GM18505 (cell line): ENCODE measurements around the gene CRYL1.

Experiments used
- ATAC-seq: cut with Tn5 transposase; IDR thresholded peaks from one replicate; pipeline ENCODE4 v1.9.1; 2021; ENCODE audit not compliant: unreplicated experiment
- POLR2A ChIP-seq: IDR thresholded peaks from 4 replicates; pipeline ENCODE4 v1.6.1; 2011; ENCODE audit warnings: borderline replicate concordance; ENCODE audit not compliant: insufficient read depth, insufficient read length; ENCODE audit errors: extremely low read depth

CRYL1 gene, protein sequence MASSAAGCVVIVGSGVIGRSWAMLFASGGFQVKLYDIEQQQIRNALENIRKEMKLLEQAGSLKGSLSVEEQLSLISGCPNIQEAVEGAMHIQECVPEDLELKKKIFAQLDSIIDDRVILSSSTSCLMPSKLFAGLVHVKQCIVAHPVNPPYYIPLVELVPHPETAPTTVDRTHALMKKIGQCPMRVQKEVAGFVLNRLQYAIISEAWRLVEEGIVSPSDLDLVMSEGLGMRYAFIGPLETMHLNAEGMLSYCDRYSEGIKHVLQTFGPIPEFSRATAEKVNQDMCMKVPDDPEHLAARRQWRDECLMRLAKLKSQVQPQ

DNA sequence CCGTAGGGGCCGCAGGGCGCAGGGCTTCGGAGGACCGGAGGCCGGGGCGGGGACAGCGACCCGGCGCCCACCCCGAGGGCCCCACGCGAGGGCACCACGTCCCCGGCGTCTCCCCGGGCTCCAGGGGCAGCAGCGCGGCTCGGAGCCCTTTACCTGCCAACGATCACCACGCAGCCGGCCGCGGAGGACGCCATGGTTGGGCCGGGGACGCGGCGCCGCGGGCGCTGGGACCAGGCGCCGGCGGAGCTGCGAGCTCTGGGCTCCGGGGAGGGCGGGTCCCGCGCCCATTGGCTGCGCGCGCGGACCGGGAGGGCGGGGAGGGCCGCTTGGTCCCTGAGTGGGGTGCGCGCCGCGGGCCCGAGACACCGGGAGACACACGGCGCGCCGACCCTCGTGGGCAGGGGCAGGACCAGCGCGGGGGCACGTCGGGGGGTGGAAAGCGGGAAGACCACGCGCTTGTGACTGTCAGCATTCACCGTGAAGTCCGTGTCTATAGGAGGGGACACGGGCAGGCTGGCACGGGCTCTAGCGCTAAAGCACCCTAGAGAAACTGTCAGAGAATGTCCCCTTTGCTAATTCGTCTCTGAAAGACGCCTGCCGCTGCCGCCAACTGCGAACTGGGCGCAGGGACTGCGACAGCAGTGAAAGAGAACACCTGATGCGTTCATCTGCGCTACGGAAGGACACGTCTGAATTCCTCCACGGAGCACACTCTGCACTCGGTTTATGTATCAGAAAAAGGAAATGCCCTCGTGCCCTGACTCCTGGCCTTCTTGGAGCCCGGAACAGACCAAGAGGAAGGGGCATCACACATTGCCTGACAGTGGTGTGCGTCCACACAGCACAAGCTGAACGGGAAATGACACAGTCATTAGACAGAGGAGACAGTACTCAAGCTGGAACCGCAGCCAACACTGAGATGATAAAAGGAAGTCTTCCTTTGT, at the start of gene CRYL1:
Gene CRYL1, minus strand, starts transcription at position 257 of the 944 bp plus-strand sequence. Its CDS starts 63 bp downstream, at position 194.
- peak; percentile 84 for ATAC-seq

DNA sequence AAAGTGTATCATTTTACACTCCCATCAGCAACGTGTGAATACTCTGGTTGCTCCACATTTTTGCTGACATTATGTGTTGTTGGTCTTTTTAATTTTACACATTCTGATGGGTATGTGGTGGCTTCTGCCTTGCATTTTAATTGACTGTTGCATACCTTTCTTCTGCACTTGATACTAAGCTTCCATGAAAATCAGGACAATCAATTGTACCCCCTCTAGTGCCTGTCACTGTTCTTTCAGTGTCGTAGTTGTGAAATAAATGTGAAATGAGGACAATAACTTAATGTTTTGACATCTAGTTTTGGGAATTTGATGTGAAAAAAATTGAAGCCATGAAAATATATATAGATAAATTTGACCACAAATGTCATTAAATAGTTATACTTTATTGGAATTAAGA, 48.0 kb upstream of the CRYL1 start:
- ATAC-seq: no peak
- TF ChIP-seq POLR2A: no peak

More for the DNA sequence above, at the start of gene CRYL1:
- TF ChIP-seq POLR2A: peak; percentile 57

DNA sequence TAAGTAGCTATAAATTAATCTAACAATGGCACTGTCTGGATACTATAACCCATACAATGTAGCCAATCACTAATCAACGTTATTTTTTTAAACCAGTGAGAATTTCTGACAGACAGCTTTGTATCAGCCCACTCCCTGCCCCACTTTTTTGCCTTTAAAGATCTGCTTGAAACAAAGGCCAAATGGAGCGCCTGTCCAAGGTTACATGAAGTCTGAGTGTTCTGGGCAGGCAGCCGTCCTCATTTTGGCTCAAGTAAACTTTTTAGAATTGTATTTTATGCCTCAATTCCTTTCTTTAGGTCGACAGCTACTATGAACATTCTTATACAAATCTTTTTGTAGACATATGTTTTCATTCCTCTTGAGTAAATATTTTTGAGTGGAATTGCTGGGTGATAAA, 47.5 kb upstream of the CRYL1 start:
- TF ChIP-seq POLR2A: no peak
- ATAC-seq: no peak

DNA sequence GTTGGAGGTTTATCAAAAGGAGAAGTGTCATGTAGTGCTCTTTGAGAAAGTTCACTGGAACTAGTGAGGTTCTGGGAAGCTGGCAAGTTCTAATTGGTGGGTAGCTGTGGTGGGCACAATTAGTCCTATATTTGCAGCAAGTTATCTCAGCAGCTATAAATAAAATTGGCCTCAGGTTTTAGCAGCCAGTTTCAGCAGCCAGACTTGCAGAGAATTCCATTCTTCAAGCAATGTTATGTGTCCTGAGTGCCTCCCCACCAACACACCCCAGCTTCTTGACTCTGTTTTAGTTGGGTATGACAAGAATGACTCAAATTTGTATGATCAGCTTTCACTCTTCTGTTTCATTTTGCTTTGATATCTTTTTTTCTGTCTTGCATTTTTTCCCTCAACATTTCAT, 46.0 kb upstream of the CRYL1 start:
- no peak for TF ChIP-seq POLR2A

DNA sequence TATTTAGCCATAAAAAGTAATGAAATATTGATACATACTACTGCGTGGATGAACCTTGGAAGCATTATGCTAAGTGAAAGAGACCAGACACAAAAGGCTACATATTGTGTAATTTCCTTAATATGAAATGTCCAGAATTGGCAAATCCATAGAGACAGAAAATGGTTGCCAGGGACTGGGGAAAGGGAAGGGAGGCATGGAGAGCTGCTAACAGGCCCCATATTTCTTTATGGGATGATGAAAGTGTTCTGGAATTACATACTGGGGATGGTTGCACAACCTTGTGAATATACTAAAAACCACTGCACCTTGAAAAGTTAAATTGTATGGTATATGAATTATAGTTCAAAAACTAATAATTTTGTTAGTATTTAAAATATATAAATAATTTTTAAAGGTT, 44.9 kb upstream of the CRYL1 start:
- no peak for ATAC-seq
- TF ChIP-seq POLR2A: no peak

More for the DNA sequence above, 46.0 kb upstream of the CRYL1 start:
- no peak for ATAC-seq

DNA sequence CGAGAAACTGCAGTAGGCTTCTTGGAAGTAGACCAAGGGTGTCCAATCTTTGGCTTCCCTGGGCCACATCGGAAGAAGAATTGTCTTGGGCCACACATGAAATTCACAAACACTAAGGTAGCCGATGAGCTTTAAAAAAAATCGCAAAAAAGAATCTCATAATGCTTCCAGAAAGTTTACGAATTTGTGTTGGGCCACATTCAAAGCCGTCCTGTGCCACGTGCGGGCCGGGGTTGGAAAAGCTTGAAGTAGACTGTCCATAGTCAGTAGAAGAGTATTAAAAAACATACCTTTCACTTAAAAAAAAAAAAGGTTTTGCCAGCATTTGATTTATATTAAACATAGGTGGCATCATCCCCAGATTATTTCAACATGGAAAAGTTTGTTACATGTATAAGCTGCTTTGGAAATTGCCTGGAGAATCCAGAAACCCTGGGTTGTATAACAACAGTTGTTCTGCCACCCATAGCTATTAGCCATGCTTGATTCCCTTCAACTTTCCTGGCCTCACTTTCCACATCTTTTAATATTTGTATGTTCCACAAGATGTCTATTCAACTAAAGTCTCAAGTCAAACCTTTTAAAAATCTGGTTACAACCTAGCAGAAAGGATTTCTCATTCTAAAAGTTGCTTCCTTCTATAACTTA, 42.3 kb upstream of the CRYL1 start:
- TF ChIP-seq POLR2A: no peak
- no peak for ATAC-seq

DNA sequence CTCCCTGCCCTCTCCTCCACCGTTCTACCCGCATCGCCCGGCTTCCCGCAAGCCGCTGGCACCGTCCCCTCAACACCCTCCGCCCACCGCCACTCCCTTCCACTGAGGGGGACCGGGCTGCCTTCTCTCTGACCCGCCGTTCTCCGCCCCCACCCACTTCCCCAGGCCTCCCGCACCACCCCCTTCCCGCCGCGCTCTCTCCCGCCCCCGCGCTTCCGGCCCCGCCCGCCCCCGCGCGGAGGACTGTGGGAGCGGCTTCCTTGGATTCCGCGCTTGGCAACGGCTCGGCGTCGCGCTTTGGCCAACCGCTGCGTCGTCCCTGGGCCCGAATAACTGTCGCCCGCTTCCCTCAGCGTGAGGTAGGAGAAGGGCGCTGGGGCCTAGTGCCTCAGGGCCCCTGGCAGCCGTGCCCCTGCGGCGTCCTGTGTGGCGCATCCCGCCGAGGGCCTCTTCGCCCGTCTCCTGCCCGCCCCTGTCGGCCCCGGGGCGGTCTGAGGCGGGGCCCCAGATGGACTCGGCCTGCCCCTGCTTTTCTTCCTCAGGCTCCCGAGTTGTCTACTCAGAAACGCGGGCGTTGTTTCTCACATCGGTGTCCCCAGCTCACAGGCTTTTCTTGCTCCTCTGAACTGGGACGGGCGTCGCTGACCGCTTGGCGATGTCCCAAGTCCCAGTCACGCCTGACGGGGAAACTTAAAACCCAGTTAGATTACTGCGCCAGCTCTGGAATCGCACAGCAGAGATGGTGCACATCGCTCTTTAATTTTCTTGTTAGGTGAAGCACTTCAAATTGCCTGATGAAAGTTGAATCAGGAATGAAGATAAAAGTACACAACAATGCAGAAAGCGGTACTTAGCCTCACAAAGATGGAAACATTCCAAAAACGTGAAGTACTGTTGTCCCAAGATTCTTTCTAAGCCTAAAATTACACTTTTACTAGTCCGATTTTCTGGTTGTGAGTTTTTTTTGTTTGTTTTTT, 41.5 kb upstream of the CRYL1 start, which contains the start of gene IFT88:
Gene IFT88, plus strand, starts transcription at position 260 of the 977 bp plus-strand sequence. CDS start 7,229 bp downstream, outside the sequence.
- peak; percentile 89 for ATAC-seq
- TF ChIP-seq POLR2A: peak; percentile 57

DNA sequence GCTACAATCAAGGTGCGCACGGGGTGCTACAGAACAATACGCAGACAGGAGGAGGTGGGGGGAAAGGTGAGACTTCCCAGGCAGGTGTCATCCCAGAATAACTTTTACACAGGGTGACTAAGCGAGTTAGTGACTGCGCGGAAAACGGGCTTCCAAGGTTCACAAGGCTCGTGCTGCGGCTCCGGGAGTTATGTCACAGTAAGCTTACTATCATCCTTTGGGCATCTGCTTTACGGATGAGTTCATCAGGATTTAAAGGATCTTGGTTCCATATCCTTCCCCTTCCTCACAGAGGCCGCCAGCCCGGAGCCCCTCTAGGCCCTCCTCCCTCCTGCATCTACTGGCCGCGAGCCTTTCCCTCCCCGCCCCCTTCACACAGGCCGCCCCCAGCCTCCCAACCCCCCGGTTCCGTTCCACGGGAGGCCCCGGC, 40.8 kb upstream of the CRYL1 start:
- peak; percentile 38 for ATAC-seq
- no peak for TF ChIP-seq POLR2A

DNA sequence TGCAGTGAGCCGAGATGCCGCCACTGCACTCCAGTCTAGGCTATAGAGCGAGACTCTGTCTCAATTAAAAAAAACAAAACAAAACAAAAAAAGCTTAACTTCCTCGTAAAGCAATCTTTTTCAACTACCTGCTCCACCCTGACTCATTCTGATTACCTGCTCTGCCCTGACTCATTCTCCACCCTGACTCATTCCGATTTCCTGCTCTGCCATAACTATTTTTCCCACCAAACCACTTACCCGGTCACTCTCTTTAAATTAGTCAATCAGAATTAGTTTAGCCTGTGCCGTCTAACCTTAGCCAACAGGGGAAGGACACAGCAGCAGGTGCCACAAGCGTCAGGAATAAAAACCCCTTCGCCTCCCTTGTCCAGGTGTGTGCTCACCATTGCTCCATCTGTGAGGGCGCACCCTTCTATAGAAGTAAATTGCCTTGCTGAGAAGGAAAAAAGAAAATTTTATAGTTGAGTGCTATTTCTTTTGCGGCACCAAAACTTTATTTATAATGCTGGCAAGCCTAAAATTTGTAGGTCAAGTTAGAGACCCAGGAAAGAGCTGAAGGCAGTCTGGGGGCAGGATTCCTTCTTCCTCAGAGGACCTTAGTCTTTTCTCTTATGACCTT, 39.6 kb upstream of the CRYL1 start:
- ATAC-seq: no peak
- TF ChIP-seq POLR2A: no peak

DNA sequence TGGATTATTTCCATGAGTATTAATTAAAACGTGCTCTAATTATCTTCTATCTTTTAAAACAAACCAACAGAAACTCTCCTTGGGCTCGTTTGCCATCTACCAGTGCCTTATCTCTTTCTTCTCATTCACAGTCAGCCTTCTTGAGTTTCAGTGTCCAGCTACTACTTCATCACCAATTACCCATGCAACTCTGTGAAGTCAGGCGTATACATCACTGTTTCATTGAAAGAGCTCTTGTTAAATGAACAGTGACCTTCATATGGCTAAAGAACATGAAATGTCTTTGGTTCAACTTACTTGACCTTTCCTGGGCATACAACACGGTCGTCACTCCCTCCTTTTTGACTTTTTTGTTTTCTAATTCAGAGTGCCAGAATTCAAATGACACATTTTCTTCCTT, 36.1 kb upstream of the CRYL1 start:
- ATAC-seq: no peak
- TF ChIP-seq POLR2A: no peak

DNA sequence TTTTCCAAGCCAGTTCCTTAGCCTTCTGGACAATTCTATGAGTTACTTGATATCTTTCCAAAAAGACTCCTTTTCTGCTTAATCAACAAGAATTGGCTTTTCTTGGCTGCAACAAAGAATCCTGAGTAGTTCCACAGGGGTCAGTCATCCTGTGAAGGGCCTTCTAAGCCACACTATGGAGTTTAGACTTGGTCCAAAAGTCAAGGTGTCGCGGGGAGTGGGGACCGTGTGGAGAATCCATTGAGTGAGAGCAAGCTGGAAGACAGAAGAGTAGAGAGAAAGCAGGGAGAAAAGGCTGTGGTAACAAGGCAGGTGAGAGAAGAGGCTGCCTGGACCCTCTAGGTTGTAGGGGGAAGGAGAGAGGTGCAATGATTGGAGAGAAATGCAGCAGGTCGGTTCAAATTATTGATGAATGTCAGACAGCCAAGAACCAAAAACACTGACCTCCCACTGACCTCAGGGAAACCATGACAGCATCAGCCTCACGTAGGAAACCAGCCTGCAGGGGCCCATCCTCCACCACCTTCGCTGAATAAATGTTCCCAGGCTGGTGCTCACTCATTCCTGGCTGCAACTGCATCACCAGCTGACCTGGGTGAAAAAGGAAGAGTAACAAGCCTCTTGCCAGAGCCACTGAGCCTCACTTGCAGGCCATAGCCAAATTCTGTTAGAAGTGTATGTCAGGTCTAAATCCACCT, 34.2 kb upstream of the CRYL1 start:
- ATAC-seq: no peak
- no peak for TF ChIP-seq POLR2A

DNA sequence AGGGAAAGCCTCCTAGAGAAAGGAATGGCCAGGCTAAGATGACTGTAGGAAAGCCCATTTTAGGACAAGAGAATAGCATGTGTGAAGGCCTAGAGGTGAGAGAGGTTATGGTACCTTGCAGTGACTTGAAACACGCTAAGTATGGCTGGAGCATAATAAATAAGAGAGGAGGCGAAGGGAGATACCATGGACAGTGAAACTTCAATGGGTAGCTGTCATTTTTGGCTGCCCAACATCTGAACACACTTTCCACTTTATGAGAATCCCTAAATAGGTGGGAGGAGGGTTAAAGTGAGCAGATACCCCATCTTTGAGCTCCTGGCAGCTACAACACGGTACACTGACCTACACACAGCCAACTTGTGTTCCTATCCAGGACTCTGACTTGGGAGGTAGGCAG, 33.3 kb upstream of the CRYL1 start:
- TF ChIP-seq POLR2A: no peak
- ATAC-seq: no peak

DNA sequence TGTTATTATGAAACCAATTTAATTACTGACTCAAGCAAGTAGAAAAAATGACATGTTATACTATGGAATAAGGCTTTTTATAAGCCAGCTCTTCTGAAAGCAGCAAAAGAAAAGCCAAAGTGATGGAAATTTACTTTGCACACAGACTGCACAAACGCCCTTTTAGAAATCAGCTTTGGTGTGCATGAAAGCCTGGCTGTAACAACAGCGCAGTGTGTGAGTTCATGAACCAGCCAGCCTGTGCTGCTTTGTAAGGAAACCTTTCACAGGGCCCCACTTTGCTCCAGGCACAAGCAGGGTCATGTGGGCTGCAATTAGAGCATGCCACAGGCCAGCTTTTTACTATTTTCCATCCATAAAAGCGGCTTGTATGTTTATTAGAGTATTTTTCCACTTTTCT, 27.7 kb upstream of the CRYL1 start:
- no peak for TF ChIP-seq POLR2A
- no peak for ATAC-seq
